Fibroblast of skin of right biceps (primary cell): ENCODE results near the gene INPP4B.
"Not testable (repeated sequence)": the region's sequence is repeated elsewhere in the genome, so short reads cannot be mapped to it uniquely, and the experiment has no call there.

Experiments used
- DNase-seq: peaks from one replicate; pipeline ENCODE4 v3.0.0-alpha.2; 2013

INPP4B gene

DNA sequence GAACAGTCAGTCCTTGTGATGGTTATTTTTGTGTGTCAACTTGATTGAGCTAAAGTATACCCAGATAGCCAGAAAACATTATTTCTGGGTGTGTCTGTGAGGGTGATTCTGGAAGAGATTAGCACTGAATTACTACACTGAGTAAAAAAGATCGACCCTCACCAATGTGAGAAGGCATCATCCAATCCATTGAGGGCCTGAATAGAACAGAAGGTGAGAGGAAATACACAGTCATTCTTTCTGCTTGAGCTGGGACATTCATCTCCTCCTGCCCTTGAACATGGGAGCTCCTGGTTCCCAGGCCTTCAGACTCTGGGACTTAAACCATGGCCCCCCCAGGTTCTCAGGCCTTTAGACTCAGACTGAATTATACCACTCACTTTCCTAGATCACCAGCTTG is 22.3 kb downstream of the INPP4B start:
- DNase-seq, result no peak

- DNase-seq, result peak; percentile 4
Measured at GRCh38 chr4:142818476-142818875, 27.6 kb downstream of the INPP4B start.

GRCh38 chr4:142818031-142818430 is 28.1 kb downstream of the INPP4B start:
- peak; percentile 70 for DNase-seq

GRCh38 chr4:142817442-142817841 is 28.7 kb downstream of the INPP4B start:
- DNase-seq, result peak; percentile 96

- peak; percentile 79 for DNase-seq
Measured at GRCh38 chr4:142815834-142816233, 30.3 kb downstream of the INPP4B start.

GRCh38 chr4:142813388-142813787 is 32.7 kb downstream of the INPP4B start:
- no peak for DNase-seq

- DNase-seq, result no peak
Measured at GRCh38 chr4:142812091-142812490, 34.0 kb downstream of the INPP4B start.

DNA sequence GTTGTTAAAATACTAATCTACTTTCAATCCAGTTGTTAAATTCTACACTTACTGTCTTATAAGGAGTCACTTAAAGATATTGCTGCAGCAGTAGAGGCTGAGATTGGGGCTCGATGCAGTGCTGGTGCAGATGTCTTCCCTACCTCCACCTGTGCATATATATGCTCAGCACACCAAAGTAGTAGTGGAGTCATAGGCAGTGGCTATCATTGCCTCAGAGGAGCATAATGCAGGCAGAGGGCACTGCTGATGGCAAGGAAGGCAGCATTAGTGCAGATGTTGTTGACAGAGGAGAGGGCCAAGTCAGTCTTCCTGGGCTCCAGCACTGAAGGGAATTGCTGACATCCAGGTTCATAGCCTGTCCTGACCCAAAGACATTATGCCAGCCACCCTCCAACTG is 35.1 kb downstream of the INPP4B start:
- no peak for DNase-seq

DNA sequence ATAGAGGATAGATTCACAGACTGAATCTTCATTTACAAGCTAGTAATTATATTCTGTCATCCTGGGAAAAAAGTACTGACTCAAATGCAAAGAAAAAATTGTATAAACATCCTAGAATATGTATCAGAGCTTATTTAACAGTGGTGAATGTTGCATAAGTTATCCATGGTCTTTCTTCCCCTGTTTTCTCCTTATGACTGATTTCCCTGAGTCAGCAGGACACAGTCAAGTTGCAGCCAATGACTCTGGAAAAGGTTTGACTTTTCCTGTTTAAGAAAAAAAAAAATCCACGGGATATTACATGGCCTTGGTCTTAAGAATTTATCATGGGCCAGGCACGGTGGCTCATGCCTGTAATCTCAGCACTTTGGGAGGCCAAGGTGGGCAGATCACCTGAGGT is 36.5 kb downstream of the INPP4B start:
- peak; percentile 23 for DNase-seq

DNA sequence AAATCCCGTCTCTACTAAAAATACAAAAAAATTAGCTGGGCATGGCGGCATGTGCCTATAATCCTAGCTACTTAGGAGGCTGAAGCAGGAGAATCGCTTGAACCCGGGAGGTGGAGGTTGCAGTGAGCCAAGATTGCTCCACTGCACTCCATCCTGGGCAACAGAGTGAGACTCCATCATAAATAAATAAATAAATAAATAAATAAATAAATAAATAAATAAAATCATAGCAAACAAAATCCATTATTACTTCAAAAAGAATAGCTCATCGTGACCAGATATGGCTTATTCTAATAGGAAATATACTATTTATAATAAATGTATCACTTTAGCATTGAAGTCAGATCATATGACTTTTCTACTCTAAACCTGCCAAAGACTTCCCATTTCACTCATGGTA is 42.2 kb downstream of the INPP4B start:
- not testable (repeated sequence) for DNase-seq

GRCh38 chr4:142801966-142802365 is 44.1 kb downstream of the INPP4B start:
- no peak for DNase-seq

- peak; percentile 15 for DNase-seq
Measured at GRCh38 chr4:142781114-142781513, 65.0 kb downstream of the INPP4B start.

DNA sequence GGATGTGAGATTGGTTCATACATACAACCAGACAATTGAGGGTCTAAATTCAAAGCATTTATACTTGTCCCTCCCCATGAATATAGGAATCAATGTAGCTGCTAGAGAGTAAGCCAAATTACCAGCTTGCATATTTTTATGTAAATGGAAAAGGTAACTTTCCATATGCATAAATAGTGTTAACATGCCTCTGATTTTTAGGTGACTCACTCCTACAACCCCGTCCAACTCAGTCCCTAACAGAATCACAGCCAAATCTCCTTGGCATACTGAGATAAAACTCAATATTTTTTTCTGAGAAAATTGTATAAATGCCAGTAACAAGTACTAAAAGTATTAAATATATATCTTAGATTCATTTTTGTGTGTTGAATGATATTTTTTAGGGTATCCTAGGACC is 67.2 kb downstream of the INPP4B start:
- peak; percentile 3 for DNase-seq

DNA sequence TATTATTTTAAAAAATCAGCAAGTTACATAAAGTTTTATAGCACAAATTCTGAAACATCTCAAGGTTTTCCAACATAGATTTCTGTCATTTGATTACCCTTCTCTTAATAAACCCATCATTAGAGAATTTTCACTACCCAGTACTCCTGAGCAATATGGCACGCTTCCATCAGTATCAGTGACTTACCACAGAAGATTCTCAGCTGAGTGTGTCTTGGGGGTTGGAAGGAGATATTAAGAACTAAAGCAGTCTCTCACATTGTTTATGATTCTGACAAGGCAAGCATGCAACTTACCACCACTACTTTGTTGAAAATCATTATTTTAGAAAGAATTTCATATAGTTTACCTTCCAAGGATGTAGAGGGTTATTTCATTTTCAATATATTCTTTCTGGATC is 67.7 kb downstream of the INPP4B start:
- peak; percentile 63 for DNase-seq

DNA sequence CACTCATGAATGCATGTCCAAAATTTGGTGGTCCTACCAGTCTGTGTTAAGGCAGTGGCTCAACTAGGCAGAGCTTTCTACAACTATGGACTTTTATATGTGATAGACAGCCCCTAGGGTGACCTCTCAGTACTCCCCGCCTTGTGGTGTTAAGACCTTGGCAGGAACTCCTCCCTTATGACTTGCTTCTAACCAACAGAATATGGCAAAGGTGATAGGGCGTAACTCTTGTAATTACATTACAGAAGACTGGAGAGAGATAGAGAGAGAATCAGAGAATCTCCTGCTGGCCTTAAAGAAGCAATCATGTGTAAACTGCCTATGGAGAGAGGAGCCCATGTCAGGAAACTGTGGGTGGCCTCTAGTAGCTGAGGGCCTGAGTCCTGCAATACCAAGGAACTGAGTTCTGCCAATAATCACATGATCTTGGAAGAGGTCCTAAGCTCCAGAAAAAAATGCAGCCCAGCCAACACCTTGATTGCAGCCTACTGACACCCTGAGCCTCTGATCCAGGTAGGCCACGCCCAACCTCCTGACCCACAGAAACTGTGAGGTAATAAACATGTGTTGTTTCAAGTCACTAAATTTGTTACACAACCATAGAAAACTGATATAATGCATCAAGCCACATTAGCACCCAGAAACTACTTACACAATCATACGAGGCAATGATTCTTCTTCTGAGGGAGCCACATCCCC is 68.9 kb downstream of the INPP4B start:
- no peak for DNase-seq

- DNase-seq, result no peak
Measured at GRCh38 chr4:142776026-142776425, 70.1 kb downstream of the INPP4B start.

DNA sequence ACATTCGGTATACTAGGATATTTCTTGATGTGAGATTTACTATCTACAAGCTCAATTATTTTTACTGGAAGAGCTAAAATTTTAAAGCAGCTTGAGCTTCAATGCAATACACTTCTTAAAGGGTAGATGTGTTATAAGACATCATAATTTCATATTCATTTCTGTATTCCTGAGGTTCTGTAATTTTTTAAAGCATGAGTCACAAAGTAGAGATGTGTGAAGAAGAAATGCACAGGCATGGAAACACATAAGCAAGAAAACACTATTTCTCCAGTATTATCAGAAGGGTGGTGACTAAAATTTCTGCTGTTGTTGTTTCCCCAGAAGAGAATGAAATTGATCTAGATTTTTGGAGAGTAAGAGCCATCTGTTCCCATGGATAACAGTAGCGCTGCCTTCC is 72.6 kb downstream of the INPP4B start:
- DNase-seq, result no peak

- DNase-seq, result no peak
Measured at GRCh38 chr4:142762280-142762679, 83.8 kb downstream of the INPP4B start.

DNA sequence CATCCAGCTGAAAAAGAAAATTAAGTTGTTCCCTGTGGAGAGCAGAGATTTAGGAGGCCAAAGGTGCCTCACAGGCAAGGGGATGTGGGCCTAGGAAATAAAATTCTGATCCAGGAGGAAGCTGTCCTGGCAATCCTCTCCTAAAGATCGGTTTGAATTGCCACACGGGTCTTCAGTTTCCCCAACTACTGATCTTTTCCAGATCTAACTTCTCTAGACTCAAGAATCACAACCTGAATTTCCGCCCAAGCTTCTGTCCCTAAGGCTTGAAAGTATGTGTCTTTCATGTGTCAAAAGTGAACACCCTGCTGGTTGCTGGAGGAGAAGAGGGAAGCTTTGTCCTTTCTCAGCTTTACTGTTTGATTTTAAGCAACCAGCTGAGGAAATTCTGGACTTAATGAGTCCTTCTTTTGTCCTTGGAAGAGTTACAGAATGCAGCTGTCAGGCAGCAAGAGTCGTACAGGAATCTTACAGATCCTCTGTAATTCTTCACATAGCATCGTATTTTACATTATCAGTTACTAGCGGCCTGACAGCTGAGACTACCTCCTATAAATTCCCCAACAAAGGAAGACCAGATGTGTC is 93.8 kb downstream of the INPP4B start:
- DNase-seq, result peak; percentile 1

GRCh38 chr4:142743121-142743825 is 102.8 kb downstream of the INPP4B start:
- DNase-seq, result peak; percentile 39

DNA sequence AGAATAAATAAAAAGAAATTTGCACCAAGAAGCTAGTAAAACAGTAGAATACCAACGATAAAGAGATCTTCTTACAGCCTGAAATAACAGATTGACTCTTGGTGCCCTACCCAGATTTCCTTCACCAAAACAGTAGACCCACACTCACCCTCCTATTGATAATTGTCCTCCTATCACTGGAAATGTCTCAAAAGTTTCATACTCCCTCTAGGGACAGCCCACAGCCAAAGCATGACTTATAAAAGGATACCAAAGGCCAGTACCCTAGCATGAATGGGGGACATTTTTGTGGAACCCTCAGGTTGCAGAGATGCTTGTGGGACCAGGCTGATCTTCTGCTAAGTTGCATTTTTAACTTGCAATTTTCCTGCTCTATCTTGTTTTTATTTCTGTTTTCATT is 104.1 kb downstream of the INPP4B start:
- DNase-seq, result no peak

DNA sequence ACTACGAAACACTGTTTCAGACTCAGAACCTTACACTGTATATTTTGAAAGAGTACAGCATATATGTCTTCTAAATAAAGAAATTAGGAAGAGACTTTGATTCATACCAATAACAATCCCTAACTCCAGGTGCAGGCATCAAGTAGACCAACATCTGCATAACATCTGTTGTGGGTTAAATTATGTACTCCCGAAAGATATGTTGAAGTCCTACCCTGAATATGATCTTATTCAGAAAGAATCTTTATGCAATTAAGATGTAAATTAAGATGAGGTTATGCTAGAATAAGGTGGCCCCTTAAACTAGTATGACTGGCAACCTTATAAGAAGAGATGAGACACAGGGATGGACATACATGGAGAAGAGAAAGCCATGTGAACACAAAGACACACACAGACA is 117.9 kb downstream of the INPP4B start:
- peak; percentile 19 for DNase-seq

DNA sequence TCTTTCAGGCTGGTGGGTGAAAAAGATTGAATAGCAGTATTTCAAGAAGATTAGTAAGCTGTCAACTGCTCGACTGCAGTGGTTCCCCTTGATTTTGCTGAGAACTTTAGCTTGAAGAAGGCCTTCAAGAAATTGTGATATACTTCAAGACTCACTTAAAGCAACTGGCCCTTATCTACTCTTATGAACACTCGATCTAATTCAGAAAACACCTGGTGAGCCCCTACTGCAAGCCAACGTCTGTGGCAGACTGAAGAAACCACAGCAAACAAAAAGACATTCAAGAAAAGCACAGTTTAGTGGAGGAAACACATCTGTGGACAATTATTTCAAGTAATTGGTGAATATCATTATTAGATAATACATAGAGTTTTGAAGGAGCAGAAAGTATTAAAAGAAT is 119.0 kb downstream of the INPP4B start:
- no peak for DNase-seq

GRCh38 chr4:142725886-142726285 is 120.2 kb downstream of the INPP4B start:
- no peak for DNase-seq
